H1 (cell line): ENCODE data around the gene FERMT2. TPM values are rescaled to one million over a fixed set of nuclear protein-coding genes. Genes with fewer than 3 reads are reported as not detected.

ENCODE experiments used
- ATF2 ChIP-seq: IDR thresholded peaks from 2 replicates; pipeline ENCODE4 v1.6.1; 2012; ENCODE audit warnings: low read length, inconsistent platforms
- CBX5 ChIP-seq: fragments of 300-800, 300-1000 bp; sonication (generic); IDR thresholded peaks from 2 replicates; pipeline ENCODE4 v1.7.1; 2016; ENCODE audit warnings: antibody characterized with exemption, low read length, low read depth
- CHD1 ChIP-seq: IDR thresholded peaks from 2 replicates; pipeline ENCODE4 v1.6.1; 2012; ENCODE audit warnings: low read depth, low read length, improper control_type of control experiment
- EP300 ChIP-seq, 2 experiments: IDR thresholded peaks; 1 replicate in 1 of 2; 2 replicates in 1 of 2; pipeline ENCODE4 v1.6.1; 2011 to 2012; ENCODE audit warnings: low read depth in 2 of 2, low read length in 2 of 2, mild to moderate bottlenecking in 2 of 2, borderline replicate concordance in 1 of 2, inconsistent platforms in 1 of 2, moderate library complexity in 1 of 2
- SIX5 ChIP-seq: IDR thresholded peaks from 2 replicates; pipeline ENCODE4 v1.6.1; 2011; ENCODE audit warnings: mild to moderate bottlenecking, low read depth, low read length
- TBP ChIP-seq: IDR thresholded peaks from 2 replicates; pipeline ENCODE4 v1.6.1; 2011; ENCODE audit warnings: low read depth, low read length, improper control_type of control experiment
- polyA plus RNA-seq, 7 experiments: library from polyadenylated mRNA; depleted of rRNA in 3 of 7; stranded (reverse) in 5 of 7; unstranded in 2 of 7; fragments of >200 nt in 5 of 7; fragments of 200-250 nt in 2 of 7; gene quantifications; 1 replicate in 5 of 7; 2 replicates in 1 of 7; 4 replicates in 1 of 7; pipeline versions ENCODE4 v1.2.1 to v1.2.3, GENCODE V29; 2011 to 2013; ENCODE audit warnings: missing spikeins in 2 of 7, mixed read lengths in 2 of 7
- total RNA-seq: library from RNA; stranded (reverse); fragmentation: NEBNext Ultra II Directional; extraction: Animal tissue kit (Norgen Biotek cat#: 25700); gene quantifications from 2 replicates; pipeline ENCODE4 v1.2.1, GENCODE V29; 2021

Gene FERMT2
- total and polyA plus RNA-seq, 2 of the 8 experiments (the other 6 are each of a cell fraction or from before 2014, with no cell fraction given) = 53.3 to 142 TPM

DNA sequence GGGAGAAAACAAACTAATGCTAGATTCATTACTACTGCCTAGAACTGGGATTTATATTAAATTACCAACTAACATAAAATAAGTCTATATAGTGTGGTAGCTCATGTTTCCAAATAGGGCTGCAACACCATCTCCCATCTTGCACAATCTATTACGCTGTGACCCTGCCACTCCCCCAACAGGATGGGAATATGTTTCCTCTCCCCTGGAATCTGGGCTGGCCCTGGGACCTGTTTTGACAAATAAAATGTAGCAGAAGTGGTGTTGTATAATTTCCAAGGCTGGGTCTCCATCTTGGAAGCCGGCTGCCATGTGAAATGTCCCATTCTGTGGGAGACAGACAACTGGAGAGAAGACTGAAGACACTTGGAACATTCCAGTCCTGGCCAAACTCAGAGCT, 45.6 kb upstream of the FERMT2 start (continued):
- TF ChIP-seq ATF2 = no peak
- no peak for TF ChIP-seq TBP
- TF ChIP-seq CBX5 = no peak
- no peak for TF ChIP-seq CHD1
- TF ChIP-seq EP300 (IDR thresholded peaks at IDR 0.05; ENCODE audit: borderline replicate concordance in 1 of 2, low read depth in 2 of 2, low read length in 2 of 2) = no peak
- TF ChIP-seq SIX5 = no peak
